GM19324 (cell line): ENCODE results near the gene GNG10.
"Not testable (repeated sequence)": the region's sequence is repeated elsewhere in the genome, so short reads cannot be mapped to it uniquely, and the experiment has no call there.

Experiments
- ATAC-seq: cut with Tn5 transposase; IDR thresholded peaks from one replicate; pipeline ENCODE4 v1.9.1; 2021; ENCODE audit warnings: mild to moderate bottlenecking, moderate library complexity; ENCODE audit not compliant: unreplicated experiment, low FRiP score

GNG10 gene

GRCh38 chr9:111648066-111648465, 13.3 kb upstream of the GNG10 start:
- ATAC-seq = no peak

GRCh38 chr9:111649016-111649415, 12.4 kb upstream of the GNG10 start:
- ATAC-seq = no peak

- ATAC-seq = no peak
Measured at GRCh38 chr9:111657051-111657450, 4.4 kb upstream of the GNG10 start.

GRCh38 chr9:111658943-111659342, 2.5 kb upstream of the GNG10 start:
- ATAC-seq = no peak

- no peak for ATAC-seq
Measured at GRCh38 chr9:111659691-111660090, 1.7 kb upstream of the GNG10 start.

- peak; percentile 35 for ATAC-seq
Measured at GRCh38 chr9:111661802-111662521, 557 bp downstream of the GNG10 start.

- ATAC-seq = no peak
Measured at GRCh38 chr9:111662576-111663300, 1.3 kb downstream of the GNG10 start.

GRCh38 chr9:111663301-111663823, 2.0 kb downstream of the GNG10 start:
- ATAC-seq = no peak

- no peak for ATAC-seq
Measured at GRCh38 chr9:111668026-111668573, 6.7 kb downstream of the GNG10 start.

GRCh38 chr9:111668601-111669000, 7.2 kb downstream of the GNG10 start:
- ATAC-seq = not testable (repeated sequence)

- ATAC-seq = no peak
Measured at GRCh38 chr9:111674319-111674718, 12.9 kb downstream of the GNG10 start.

GRCh38 chr9:111676116-111676515, 14.7 kb downstream of the GNG10 start:
- ATAC-seq = no peak

GRCh38 chr9:111678293-111678692, 16.9 kb downstream of the GNG10 start:
- ATAC-seq = no peak

- ATAC-seq = no peak
Measured at GRCh38 chr9:111679199-111679598, 17.8 kb downstream of the GNG10 start.

- no peak for ATAC-seq
Measured at GRCh38 chr9:111683392-111683791, 22.0 kb downstream of the GNG10 start.

GRCh38 chr9:111691672-111692329, 30.4 kb downstream of the GNG10 start:
- ATAC-seq = no peak

- ATAC-seq = no peak
Measured at GRCh38 chr9:111696796-111697195, 35.4 kb downstream of the GNG10 start.

GRCh38 chr9:111700776-111701175, 39.4 kb downstream of the GNG10 start:
- ATAC-seq = peak; percentile 36

- no peak for ATAC-seq
Measured at GRCh38 chr9:111704503-111704902, 43.1 kb downstream of the GNG10 start.

GRCh38 chr9:111711548-111711947, 50.1 kb downstream of the GNG10 start:
- no peak for ATAC-seq

- ATAC-seq = no peak
Measured at GRCh38 chr9:111712369-111712768, 51.0 kb downstream of the GNG10 start.
